ENCODE measurements around the gene ZNF124.
A peak's percentile ranks its signal among the peaks of the same experiment; 100 is the strongest.
"Not testable (repeated sequence)": the region's sequence is repeated elsewhere in the genome, so short reads cannot be mapped to it uniquely, and the experiment has no call there.

Gene ZNF124

GRCh38 chr1:247173431-247173830, 1.6 kb upstream of the ZNF124 start:
- Histone ChIP-seq H3K9me3 (ENCODE audit: severe bottlenecking) (no peaks in the 10 kb centered on the region), H3K36me3 (ENCODE audit: low read depth) (no peaks in the 10 kb centered on the region), H3K4me3 (ENCODE audit: severe bottlenecking) (no peak overlapping the region), H3K4me1 (ENCODE audit: insufficient read depth, poor library complexity, severe bottlenecking) (no peaks in the 10 kb centered on the region), H3K27ac (ENCODE audit: poor library complexity, severe bottlenecking) (no peak overlapping the region), H3K27me3 (ENCODE audit: insufficient read depth, poor library complexity, severe bottlenecking) (no peaks in the 10 kb centered on the region)
- no peak for TF ChIP-seq CTCF (IDR thresholded peaks at IDR 0.05; ENCODE audit: poor library complexity, severe bottlenecking)
- DNase-seq (ENCODE audit: low spot score) (no peak), ATAC-seq (ENCODE audit: low read depth) (no peak)

- H3K4me3 ChIP-seq (ENCODE audit: severe bottlenecking): no peak overlapping the region
- H3K9me3 ChIP-seq (ENCODE audit: severe bottlenecking): no peaks in the 10 kb centered on the region
- TF ChIP-seq CTCF (IDR thresholded peaks at IDR 0.05; ENCODE audit: poor library complexity, severe bottlenecking): no peak
- no peaks in the 10 kb centered on the region for H3K27me3 ChIP-seq (ENCODE audit: insufficient read depth, poor library complexity, severe bottlenecking)
- DNase-seq (ENCODE audit: low spot score) (no peak), ATAC-seq (ENCODE audit: low read depth) (no peak)
- H3K4me1 ChIP-seq (ENCODE audit: insufficient read depth, poor library complexity, severe bottlenecking): no peaks in the 10 kb centered on the region
- no peaks in the 10 kb centered on the region for H3K36me3 ChIP-seq (ENCODE audit: low read depth)
- no peak overlapping the region for H3K27ac ChIP-seq (ENCODE audit: poor library complexity, severe bottlenecking)
Measured at GRCh38 chr1:247172996-247173395, 1.2 kb upstream of the ZNF124 start.

- not testable (repeated sequence) for DNase-seq (ENCODE audit: low spot score); H3K9me3 ChIP-seq (ENCODE audit: severe bottlenecking); H3K27me3 ChIP-seq (ENCODE audit: insufficient read depth, poor library complexity, severe bottlenecking); H3K36me3 ChIP-seq (ENCODE audit: low read depth); H3K4me1 ChIP-seq (ENCODE audit: insufficient read depth, poor library complexity, severe bottlenecking); H3K27ac ChIP-seq (ENCODE audit: poor library complexity, severe bottlenecking); H3K4me3 ChIP-seq (ENCODE audit: severe bottlenecking)
- peak; percentile 63 for ATAC-seq (ENCODE audit: low read depth)
Measured at GRCh38 chr1:247171443-247171842, 377 bp downstream of the ZNF124 start.

- Histone ChIP-seq H3K36me3 (ENCODE audit: low read depth) (no peaks in the 10 kb centered on the region), H3K27ac (ENCODE audit: poor library complexity, severe bottlenecking) (no peak overlapping the region), H3K9me3 (ENCODE audit: severe bottlenecking) (peaks cover 2% of the 10 kb centered on the region), H3K27me3 (ENCODE audit: insufficient read depth, poor library complexity, severe bottlenecking) (no peaks in the 10 kb centered on the region), H3K4me1 (ENCODE audit: insufficient read depth, poor library complexity, severe bottlenecking) (no peaks in the 10 kb centered on the region), H3K4me3 (ENCODE audit: severe bottlenecking) (no peak overlapping the region)
- no peak for TF ChIP-seq CTCF (IDR thresholded peaks at IDR 0.05; ENCODE audit: poor library complexity, severe bottlenecking)
- no peak for DNase-seq (ENCODE audit: low spot score)
- no peak for ATAC-seq (ENCODE audit: low read depth)
Measured at GRCh38 chr1:247165674-247166073, 6.1 kb downstream of the ZNF124 start.

- ATAC-seq (ENCODE audit: low read depth) (no peak), DNase-seq (ENCODE audit: low spot score) (no peak)
- no peak overlapping the region for H3K27ac ChIP-seq (ENCODE audit: poor library complexity, severe bottlenecking)
- TF ChIP-seq CTCF (IDR thresholded peaks at IDR 0.05; ENCODE audit: poor library complexity, severe bottlenecking): no peak
- H3K36me3 ChIP-seq (ENCODE audit: low read depth): no peaks in the 10 kb centered on the region
- H3K4me3 ChIP-seq (ENCODE audit: severe bottlenecking): no peak overlapping the region
- H3K4me1 ChIP-seq (ENCODE audit: insufficient read depth, poor library complexity, severe bottlenecking): no peaks in the 10 kb centered on the region
- H3K27me3 ChIP-seq (ENCODE audit: insufficient read depth, poor library complexity, severe bottlenecking): no peaks in the 10 kb centered on the region
- H3K9me3 ChIP-seq (ENCODE audit: severe bottlenecking): peaks cover 2% of the 10 kb centered on the region
Measured at GRCh38 chr1:247164694-247165093, 7.1 kb downstream of the ZNF124 start.

Data from RWPE2 (cell line).